GM19240 (cell line): Measurements from ENCODE around the gene CCDC192.
"Not testable (repeated sequence)": the region's sequence is repeated elsewhere in the genome, so short reads cannot be mapped to it uniquely, and the experiment has no call there.

Experiments
- DNase-seq: peaks from one replicate; pipeline ENCODE4 v3.0.0; 2011; ENCODE audit warnings: low spot score; ENCODE audit not compliant: insufficient read length

The CCDC192 gene

DNA sequence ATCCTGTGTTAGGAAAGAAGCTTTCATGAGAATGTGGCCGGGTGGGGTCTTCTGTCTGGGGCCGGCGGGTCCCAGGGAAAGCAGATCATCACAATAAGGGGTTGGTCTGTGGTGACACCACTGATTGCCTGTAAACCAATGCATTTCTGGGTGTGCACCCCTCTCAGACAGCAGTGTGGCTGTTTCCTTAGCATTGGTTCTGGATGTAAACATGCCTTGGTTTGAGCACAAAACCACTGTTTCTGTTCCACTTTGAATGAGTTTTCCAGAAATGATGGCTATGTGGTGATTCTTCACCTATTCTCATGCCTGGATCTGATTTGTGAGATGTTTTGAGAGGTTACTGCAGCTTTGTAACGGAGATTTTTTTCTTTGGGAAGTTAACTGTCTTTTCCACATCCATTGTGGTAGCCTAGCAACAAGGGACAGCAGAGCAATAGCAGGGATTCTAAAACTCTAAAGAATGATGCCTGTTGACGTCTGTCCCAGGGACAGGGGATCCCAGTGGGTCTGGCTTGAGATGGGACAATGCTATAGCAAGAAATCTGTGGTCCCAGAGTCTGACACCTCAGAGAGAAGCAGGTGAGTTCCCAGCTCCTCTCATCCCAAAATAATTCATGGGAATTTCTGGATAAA, at the start of gene CCDC192:
TSS of gene CCDC192 (plus strand) at position 466 of the 636 bp plus-strand sequence. CDS start at position 521, 55 bp downstream.
- no peak for DNase-seq

GRCh38 chr5:127656825-127657224, 46.4 kb upstream of the CCDC192 start:
- DNase-seq, result no peak

DNA sequence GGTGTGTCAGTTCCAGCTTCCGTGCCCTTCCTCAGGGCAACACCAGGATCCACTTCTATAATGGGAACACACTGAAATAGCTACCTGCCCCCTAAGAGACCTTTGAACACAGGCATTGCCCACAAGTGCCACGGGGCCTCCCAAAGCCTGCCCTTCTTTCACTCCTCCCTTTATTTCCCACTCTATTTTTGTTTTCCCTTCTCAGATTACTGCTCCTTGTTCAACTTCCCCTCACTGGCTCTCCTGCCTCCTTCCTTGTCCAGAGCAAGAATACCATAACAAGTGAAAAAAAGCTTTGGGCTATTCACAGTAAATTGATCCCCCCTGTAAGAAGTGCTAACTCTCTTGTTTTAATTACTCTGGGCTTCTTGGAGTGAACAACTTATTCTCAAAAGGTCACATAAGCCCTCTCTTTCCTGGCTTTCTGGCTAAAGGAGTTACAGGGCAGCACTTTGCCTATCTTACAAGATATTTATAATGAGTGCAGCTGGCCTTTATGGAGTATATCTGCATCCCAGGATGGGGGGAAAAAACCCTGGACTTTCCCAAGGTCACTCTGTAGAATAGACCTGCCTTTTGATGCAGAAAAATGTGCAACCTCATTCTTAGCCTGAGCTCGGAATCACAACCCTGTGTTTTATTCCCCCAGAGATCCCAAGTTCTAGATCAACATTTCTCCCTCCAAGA, 43.0 kb upstream of the CCDC192 start:
- DNase-seq, result no peak

DNA sequence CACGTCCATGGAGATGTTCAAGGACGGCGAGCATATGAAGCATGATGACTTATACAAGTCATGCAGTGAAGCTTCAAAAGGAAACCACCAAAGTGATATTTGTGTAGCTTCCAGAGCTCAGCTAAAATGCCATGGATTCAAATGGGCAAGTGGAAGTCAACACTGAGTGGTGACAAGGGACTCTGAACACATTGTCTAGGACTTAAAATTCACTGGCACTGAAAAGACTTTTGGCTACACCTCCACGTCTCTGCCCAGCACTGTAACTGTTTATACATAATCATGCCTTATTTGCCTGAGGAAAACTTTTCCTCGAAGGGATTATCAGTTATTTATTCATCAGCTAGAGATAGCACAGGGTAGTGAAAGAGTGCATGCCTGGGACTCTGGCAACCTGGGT, 39.1 kb upstream of the CCDC192 start:
- no peak for DNase-seq

GRCh38 chr5:127665641-127666040, 37.5 kb upstream of the CCDC192 start:
- DNase-seq, result no peak

DNA sequence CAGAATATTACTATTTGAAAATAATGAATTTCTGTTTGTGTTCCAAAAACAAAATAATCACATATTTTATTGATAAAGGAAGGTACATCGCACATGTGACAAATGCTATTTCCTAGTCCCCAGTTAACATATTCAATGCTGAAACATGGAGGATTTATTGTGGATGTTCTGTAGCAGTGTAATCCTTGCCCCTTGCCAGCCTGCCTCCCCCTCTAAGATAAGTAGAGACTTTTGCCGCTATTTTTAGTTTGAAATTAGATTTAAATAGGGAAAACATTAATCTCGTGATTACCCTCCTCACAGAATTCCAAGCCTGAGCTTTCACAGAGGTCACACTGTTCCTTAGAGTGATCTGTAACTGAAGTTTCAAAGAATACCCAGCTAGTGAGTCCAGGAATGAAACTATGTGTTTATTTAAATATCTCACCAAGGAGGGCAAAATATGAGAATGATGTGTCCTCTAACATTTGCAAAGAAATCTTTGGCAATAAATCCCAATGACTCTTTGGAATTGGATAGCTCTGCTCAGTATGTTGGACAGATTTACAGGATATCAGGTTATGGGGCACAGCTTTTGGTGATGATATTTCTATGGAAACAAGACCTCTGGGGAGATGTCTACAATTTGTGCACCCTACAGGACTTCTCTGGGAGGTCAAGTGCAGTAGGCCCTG, 37.0 kb upstream of the CCDC192 start:
- DNase-seq, result no peak

GRCh38 chr5:127667926-127668325, 35.3 kb upstream of the CCDC192 start:
- no peak for DNase-seq

DNA sequence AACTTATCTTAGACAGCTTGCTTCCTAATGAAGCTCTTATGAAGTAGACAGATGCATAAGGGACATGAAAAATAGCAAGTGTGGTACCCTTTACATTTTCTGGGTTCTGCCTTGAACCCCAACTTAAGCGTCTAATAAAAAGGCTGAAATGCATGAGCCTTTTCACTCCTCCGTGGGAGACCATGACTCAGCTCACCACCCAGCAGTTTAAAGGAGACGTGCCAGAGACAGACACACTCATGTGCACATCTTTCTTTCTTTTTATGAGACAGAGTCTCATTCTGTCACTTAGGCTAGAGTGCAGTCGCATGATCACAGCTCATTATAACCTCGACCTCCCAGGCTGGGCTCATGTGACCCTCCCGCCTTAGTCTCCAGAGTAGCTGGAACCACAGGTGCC, 32.0 kb upstream of the CCDC192 start:
- DNase-seq, result no peak

- DNase-seq, result no peak
These were observed 29.9 kb upstream of the CCDC192 start for GRCh38 chr5:127673117-127673800.

GRCh38 chr5:127676951-127677350, 26.2 kb upstream of the CCDC192 start:
- DNase-seq, result not testable (repeated sequence)

DNA sequence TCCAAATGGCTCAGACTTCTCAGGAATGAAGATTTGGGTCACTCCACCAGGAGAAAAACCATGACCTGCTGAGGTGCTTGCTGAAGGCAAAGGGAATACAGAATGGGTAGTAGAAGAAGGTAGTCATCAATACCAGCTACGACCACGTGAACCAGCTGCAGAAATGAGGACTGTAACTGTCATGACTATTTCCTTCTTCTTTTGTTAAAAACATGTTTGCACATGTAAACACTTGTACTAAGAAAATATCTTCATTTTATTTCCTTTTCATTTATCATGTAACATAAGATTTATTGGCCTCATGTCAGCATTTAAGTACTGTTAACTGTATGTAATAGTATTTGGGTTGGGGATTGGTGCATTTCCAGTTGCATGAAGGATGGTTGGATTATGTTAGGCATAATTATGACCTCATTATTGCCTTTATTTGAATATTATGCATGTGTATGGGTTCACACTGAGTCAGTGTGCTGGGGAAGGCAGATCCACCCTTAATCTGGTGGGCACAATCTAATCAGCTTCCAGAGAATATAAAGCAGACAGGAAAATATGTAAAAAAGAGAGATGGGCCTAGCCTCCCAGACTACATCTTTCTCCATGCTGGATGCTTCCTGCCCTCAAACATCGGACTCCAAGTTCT, 23.4 kb upstream of the CCDC192 start:
- DNase-seq, result not testable (repeated sequence)

- DNase-seq, result no peak
These were observed 22.6 kb upstream of the CCDC192 start for GRCh38 chr5:127680595-127680994.

DNA sequence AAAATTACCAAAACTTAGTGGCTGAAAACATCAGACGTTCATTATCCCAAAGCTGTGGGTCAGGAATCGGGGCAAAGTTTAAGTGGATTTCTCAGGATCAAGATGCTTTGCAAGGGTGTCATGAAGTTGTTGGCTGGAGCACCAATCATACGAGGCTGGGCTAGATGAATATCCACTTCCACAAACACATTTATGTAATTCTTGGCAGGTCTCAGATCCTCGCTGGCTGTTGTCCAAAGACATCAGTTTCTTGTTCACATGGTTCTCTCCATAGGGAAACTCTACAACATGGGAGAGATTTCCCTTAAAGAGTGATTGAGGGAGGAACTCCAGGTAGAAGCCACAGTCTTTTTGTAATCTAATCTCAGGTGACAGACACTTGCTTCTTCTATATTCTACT, 20.2 kb upstream of the CCDC192 start:
- no peak for DNase-seq

DNA sequence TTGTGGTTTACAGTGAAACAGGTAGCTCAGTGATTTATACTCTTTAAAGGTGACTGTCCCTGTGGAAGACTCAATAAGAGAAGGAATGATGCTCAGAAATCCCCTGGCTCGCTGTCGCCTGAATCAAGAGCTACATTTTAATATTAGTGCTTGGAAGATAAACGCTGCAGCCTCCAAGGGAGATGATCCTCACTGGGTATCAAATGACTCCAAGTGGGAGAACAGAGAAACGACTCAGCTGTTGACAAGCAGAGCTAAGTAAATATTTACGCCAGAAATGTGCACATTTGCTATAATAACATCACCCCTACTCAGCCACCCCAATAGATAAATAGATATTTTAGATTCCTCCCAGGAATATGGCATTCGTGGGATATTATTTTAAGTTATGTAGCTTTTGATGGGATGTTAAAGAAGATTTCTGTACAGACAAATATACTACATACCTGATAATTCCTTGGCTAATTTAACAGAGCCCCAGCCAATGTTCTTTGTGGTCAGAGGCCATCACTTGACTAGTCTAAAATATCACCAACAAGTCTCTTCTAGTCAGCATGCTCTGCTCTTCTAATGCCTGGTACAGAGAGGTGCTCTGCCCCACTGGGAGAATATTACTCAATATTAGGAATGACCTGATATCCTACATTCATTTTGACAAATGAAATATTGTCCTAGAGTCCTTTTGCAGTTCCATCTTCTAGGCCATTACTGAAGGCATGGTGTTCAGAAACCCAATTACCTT, 18.3 kb upstream of the CCDC192 start:
- DNase-seq, result no peak

DNA sequence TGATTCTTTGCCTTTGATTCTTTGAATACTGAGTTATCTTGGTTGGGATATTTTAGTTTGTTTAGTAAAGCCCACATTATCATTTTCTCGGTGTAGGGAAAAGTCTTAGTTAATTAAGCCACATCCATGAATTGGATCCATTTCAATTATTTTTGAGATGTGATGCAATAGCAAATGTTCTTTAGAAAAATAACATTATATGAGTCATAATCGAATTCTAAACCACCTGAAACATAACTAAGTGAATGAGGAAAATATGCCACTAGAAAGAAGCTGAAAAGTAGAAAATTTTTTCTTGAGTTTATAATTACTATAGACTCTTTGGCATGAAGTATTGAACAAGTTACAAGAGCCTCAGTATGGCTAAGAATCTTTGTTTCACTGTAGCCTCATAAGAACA, 17.5 kb upstream of the CCDC192 start:
- DNase-seq, result no peak

GRCh38 chr5:127686424-127686823, 16.8 kb upstream of the CCDC192 start:
- DNase-seq, result no peak

GRCh38 chr5:127694518-127695171, 8.5 kb upstream of the CCDC192 start:
- DNase-seq, result no peak

DNA sequence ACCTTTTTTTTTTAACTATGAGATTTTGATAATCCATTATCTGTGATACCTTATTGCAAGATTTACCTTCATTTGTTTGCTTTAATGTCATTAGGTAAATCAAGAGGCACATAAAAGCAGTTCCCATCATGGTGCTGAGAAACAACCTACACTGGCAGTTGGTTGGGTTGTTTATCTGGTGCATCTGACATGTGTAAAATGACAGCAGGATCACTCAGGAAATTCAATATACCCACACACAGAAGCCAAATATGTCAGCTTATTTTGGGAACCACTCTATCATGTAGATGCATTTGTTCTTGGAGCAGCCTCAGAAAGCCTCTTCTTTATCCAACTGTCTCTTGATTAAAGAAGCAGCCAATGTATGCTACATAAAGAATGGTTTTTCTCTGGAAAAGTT, 7.8 kb upstream of the CCDC192 start:
- no peak for DNase-seq

GRCh38 chr5:127696683-127697082, 6.5 kb upstream of the CCDC192 start:
- DNase-seq, result no peak

- no peak for DNase-seq
These were observed 5.1 kb upstream of the CCDC192 start for GRCh38 chr5:127697894-127698600.
